CD4-positive, alpha-beta T cell treated with Interleukin-2 at 100 ng/mL for 4 hours (primary cell): ENCODE data around the gene ZNF691.
"Not testable (repeated sequence)": the region's sequence is repeated elsewhere in the genome, so short reads cannot be mapped to it uniquely, and the experiment has no call there.

Source experiments
- DNase-seq: peaks from one replicate; pipeline ENCODE4 v3.0.0-alpha.2; 2020; ENCODE audit warnings: low spot score

ZNF691 gene

GRCh38 chr1:42832641-42833240 is 13.7 kb upstream of the ZNF691 start:
- DNase-seq: no peak

GRCh38 chr1:42833981-42834380 is 12.4 kb upstream of the ZNF691 start:
- no peak for DNase-seq

GRCh38 chr1:42834803-42835202 is 11.6 kb upstream of the ZNF691 start:
- no peak for DNase-seq

GRCh38 chr1:42835422-42835821 is 11.0 kb upstream of the ZNF691 start:
- DNase-seq: no peak

GRCh38 chr1:42837709-42838108 is 8.7 kb upstream of the ZNF691 start:
- DNase-seq: no peak

- no peak for DNase-seq
Observed at GRCh38 chr1:42838482-42839190, 7.8 kb upstream of the ZNF691 start.

GRCh38 chr1:42841010-42841409 is 5.4 kb upstream of the ZNF691 start:
- DNase-seq: no peak

- no peak for DNase-seq
Observed at GRCh38 chr1:42841440-42842147, 4.8 kb upstream of the ZNF691 start.

GRCh38 chr1:42844592-42845140 is 1.7 kb upstream of the ZNF691 start:
- no peak for DNase-seq

GRCh38 chr1:42845193-42845592 is 1.2 kb upstream of the ZNF691 start:
- no peak for DNase-seq

- DNase-seq: no peak
Observed at GRCh38 chr1:42845866-42846256, 552 bp upstream of the ZNF691 start.

- no peak for DNase-seq
Observed at GRCh38 chr1:42847111-42847595, 740 bp downstream of the ZNF691 start.

GRCh38 chr1:42847721-42848460 is 1.5 kb downstream of the ZNF691 start:
- no peak for DNase-seq

- no peak for DNase-seq
Observed at GRCh38 chr1:42848823-42849537, 2.6 kb downstream of the ZNF691 start.

- DNase-seq: no peak
Observed at GRCh38 chr1:42849944-42850343, 3.5 kb downstream of the ZNF691 start.

- DNase-seq: no peak
Observed at GRCh38 chr1:42851420-42851819, 5.0 kb downstream of the ZNF691 start.

GRCh38 chr1:42851960-42852607 is 5.7 kb downstream of the ZNF691 start:
- DNase-seq: no peak

- DNase-seq: no peak
Observed at GRCh38 chr1:42852608-42852980, 6.2 kb downstream of the ZNF691 start.

- no peak for DNase-seq
Observed at GRCh38 chr1:42853116-42853884, 6.9 kb downstream of the ZNF691 start.

- DNase-seq: not testable (repeated sequence)
Observed at GRCh38 chr1:42856554-42856953, 10.1 kb downstream of the ZNF691 start.
